Tibial nerve (tissue), 4 donors: ENCODE results near the gene YIF1A. TPM values are rescaled to one million over a fixed set of nuclear protein-coding genes. Genes with fewer than 3 reads are reported as not detected.
"Not testable (repeated sequence)": the region's sequence is repeated elsewhere in the genome, so short reads cannot be mapped to it uniquely, and the experiment has no call there.

Source experiments
- DNase-seq, 2 donors: peaks; one replicate each; pipeline ENCODE4 v3.0.0-alpha.2; 2019; ENCODE audit warnings: low spot score in 2 of 2
- H3K27ac ChIP-seq, 4 donors: fragments of 200-600 bp; sonication (generic) in 3 of 4; one replicate each; pipeline ENCODE4 v1.5.1; 2017 to 2019; ENCODE audit warnings: mild to moderate bottlenecking in 1 of 4
- H3K27me3 ChIP-seq, 2 donors: fragments of 200-600 bp; sonication (generic) in 1 of 2; one replicate each; pipeline versions ENCODE4 v1.5.1 to v1.6.0; 2017 to 2019
- H3K36me3 ChIP-seq, 3 donors: fragments of 200-600 bp; sonication (generic); one replicate each; pipeline ENCODE4 v1.5.1; 2018 to 2019
- H3K4me1 ChIP-seq, 4 donors: fragments of 200-600 bp; sonication (generic) in 3 of 4; one replicate each; pipeline ENCODE4 v1.5.1; 2017 to 2019
- H3K4me3 ChIP-seq, 4 donors: fragments of 200-600 bp; sonication (generic) in 3 of 4; one replicate each; pipeline ENCODE4 v1.5.1; 2017 to 2019; ENCODE audit warnings: mild to moderate bottlenecking in 1 of 4, moderate library complexity in 1 of 4
- H3K9me3 ChIP-seq, 4 donors: fragments of 200-600 bp; sonication (generic) in 3 of 4; one replicate each; pipeline ENCODE4 v1.5.1; 2017 to 2019
- CTCF ChIP-seq, 5 experiments: fragments of 200-600 bp in 3 of 5; fragments of 450-650 bp in 2 of 5; sonication (generic) in 3 of 5; IDR thresholded peaks; one replicate each; pipeline ENCODE4 v1.5.1; 2016 to 2019; ENCODE audit warnings: antibody characterized with exemption in 5 of 5, mild to moderate bottlenecking in 3 of 5, moderate library complexity in 2 of 5
- EP300 ChIP-seq, 2 donors: sonication (generic); formaldehyde crosslinking; IDR thresholded peaks; one replicate each; pipeline ENCODE4 v1.6.1; 2017; ENCODE audit warnings: antibody characterized with exemption in 2 of 2, mild to moderate bottlenecking in 1 of 2
- POLR2A ChIP-seq, 2 donors: fragments of 450-650 bp; IDR thresholded peaks; one replicate each; pipeline ENCODE4 v1.6.1; 2017; ENCODE audit warnings: antibody characterized with exemption in 2 of 2, mild to moderate bottlenecking in 2 of 2, moderate library complexity in 2 of 2
- WGBS, 2 donors: methylation state at CpG; one replicate each; pipeline ENCODE4 v1.1.5; 2018; 5-methylcytosine and 5-hydroxymethylcytosine counted together
- total RNA-seq, 4 donors: library from RNA; depleted of rRNA; stranded (reverse); fragments of >200 nt; gene quantifications; one replicate each; pipeline ENCODE4 v1.1.0, GENCODE V29; 2016

The YIF1A gene
- total RNA-seq, 4 donors from 2014 or later, result 76.0 to 143 (median 90.6) TPM

- H3K4me1 ChIP-seq, result peaks cover 0 to 36% (median 15%) of the 10 kb centered on the region in 4 donors
- no peaks in the 10 kb centered on the region for H3K9me3 ChIP-seq
- TF ChIP-seq POLR2A (IDR thresholded peaks at IDR 0.05), result no peak
- TF ChIP-seq CTCF (IDR thresholded peaks at IDR 0.05), result no peak
- TF ChIP-seq EP300 (IDR thresholded peaks at IDR 0.05), result no peak
- no peak overlapping the region for H3K27ac ChIP-seq
- no peak overlapping the region for H3K4me3 ChIP-seq
- 63 to 73% methylated on average over 3 to 14 of the region's 14 CpGs for WGBS, 2 donors
- peaks cover 0 to 3% of the 10 kb centered on the region in 2 donors for H3K27me3 ChIP-seq
- peaks cover 0 to 38% (median 0%) of the 10 kb centered on the region in 3 donors for H3K36me3 ChIP-seq
- DNase-seq, result no peak
Observed at GRCh38 chr11:66280428-66280827, 8.5 kb downstream of the YIF1A start.

GRCh38 chr11:66279092-66279734 is 9.7 kb downstream of the YIF1A start:
- DNase-seq, result no peak
- no peak for TF ChIP-seq POLR2A (IDR thresholded peaks at IDR 0.05)
- no peak for TF ChIP-seq EP300 (IDR thresholded peaks at IDR 0.05)
- no peak for TF ChIP-seq CTCF (IDR thresholded peaks at IDR 0.05)
- Histone ChIP-seq H3K36me3 (peaks cover 0 to 38% (median 0%) of the 10 kb centered on the region in 3 donors), H3K4me1 (peaks cover 0 to 28% (median 15%) of the 10 kb centered on the region in 4 donors), H3K9me3 (no peaks in the 10 kb centered on the region), H3K4me3 (no peak overlapping the region), H3K27me3 (peaks cover 0 to 3% of the 10 kb centered on the region in 2 donors), H3K27ac (no peak overlapping the region)
- WGBS, 2 donors, result 60 to 65% methylated on average over 15 of the region's 15 CpGs

- DNase-seq, result no peak
- Histone ChIP-seq H3K4me1 (peaks cover 0 to 28% (median 15%) of the 10 kb centered on the region in 4 donors), H3K27ac (no peak overlapping the region), H3K27me3 (peaks cover 0 to 3% of the 10 kb centered on the region in 2 donors), H3K36me3 (peaks cover 0 to 38% (median 5%) of the 10 kb centered on the region in 3 donors), H3K9me3 (no peaks in the 10 kb centered on the region), H3K4me3 (peak overlapping the region in 1 of 4 donors; percentile 47)
- no peak for TF ChIP-seq CTCF (IDR thresholded peaks at IDR 0.05)
- WGBS, 2 donors, result 3 to 8% methylated on average over 13 to 25 of the region's 45 CpGs
Observed at GRCh38 chr11:66278363-66279091, 10.4 kb downstream of the YIF1A start.

- H3K27me3 ChIP-seq, result peaks cover 0 to 3% of the 10 kb centered on the region in 2 donors
- peaks cover 0 to 23% (median 15%) of the 10 kb centered on the region in 4 donors for H3K4me1 ChIP-seq
- no peak for DNase-seq
- peak within 1 kb of the TSS in 3 of 4 donors; percentile 42 to 76 (median 71) for H3K27ac ChIP-seq
- H3K9me3 ChIP-seq, result no peaks in the 10 kb centered on the region
- peak within 1 kb of the TSS; percentile 9 to 47 (median 19) for H3K4me3 ChIP-seq
- 16 to 18% methylated on average over 21 to 23 of the region's 84 CpGs for WGBS, 2 donors
- H3K36me3 ChIP-seq, result peaks cover 0 to 44% (median 12%) of the 10 kb centered on the region in 3 donors
- TF ChIP-seq CTCF (IDR thresholded peaks at IDR 0.05) (no peak), POLR2A (IDR thresholded peaks at IDR 0.05) (no peak), EP300 (IDR thresholded peaks at IDR 0.05) (no peak)
Observed at GRCh38 chr11:66277471-66278362, 11.2 kb downstream of the YIF1A start, which contains the start of gene CNIH2. Gene CNIH2 (plus strand): TSS chr11:66278175. CDS start chr11:66278457, 282 bp downstream.

- H3K27me3 ChIP-seq, H3K9me3 ChIP-seq, H3K27ac ChIP-seq, DNase-seq, H3K4me3 ChIP-seq: not testable (repeated sequence)
- Histone ChIP-seq H3K4me1 (peaks cover 0 to 17% (median 12%) of the 10 kb centered on the region in 4 donors), H3K36me3 (peaks cover 6 to 50% (median 12%) of the 10 kb centered on the region in 3 donors)
- WGBS, 2 donors, result 75 to 77% methylated on average over 4 of the region's 4 CpGs
Observed at GRCh38 chr11:66277064-66277463, 11.9 kb downstream of the YIF1A start.

- WGBS, 2 donors, result 56 to 69% methylated on average over 11 to 13 of the region's 13 CpGs
- not testable (repeated sequence) for H3K27me3 ChIP-seq, H3K27ac ChIP-seq, H3K9me3 ChIP-seq, H3K4me3 ChIP-seq, DNase-seq
- peaks cover 9 to 55% (median 12%) of the 10 kb centered on the region in 3 donors for H3K36me3 ChIP-seq
- peaks cover 0 to 15% (median 11%) of the 10 kb centered on the region in 4 donors for H3K4me1 ChIP-seq
Observed at GRCh38 chr11:66276619-66277018, 12.3 kb downstream of the YIF1A start.
